Inferior parietal cortex (tissue), 1 donor: ENCODE data around the gene SLC22A23.

ENCODE experiments used
- DNase-seq: peaks from one replicate; pipeline ENCODE4 v3.0.0-alpha.2; 2016; ENCODE audit errors: extremely low spot score

Gene SLC22A23

DNA sequence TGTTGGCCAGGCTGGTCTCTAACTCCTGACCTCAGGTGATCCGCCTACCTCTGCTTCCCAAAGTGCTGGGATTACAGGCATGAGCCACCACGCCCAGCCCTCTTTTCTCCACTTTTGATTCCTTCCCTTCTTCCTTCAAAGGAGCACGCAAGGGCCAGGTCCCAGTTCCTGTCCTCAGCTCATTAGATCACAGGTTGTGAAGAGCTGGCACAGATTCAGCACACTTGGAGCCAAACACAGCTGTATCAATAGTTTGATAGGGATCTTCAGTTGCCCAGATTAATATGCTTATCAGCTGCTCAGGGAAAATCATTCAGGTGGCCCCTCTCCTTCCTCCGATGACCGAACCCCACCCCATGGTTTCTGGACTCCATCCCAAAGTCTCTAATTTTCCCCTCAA lies 14.4 kb upstream of the SLC22A23 start:
- no peak for DNase-seq

DNA sequence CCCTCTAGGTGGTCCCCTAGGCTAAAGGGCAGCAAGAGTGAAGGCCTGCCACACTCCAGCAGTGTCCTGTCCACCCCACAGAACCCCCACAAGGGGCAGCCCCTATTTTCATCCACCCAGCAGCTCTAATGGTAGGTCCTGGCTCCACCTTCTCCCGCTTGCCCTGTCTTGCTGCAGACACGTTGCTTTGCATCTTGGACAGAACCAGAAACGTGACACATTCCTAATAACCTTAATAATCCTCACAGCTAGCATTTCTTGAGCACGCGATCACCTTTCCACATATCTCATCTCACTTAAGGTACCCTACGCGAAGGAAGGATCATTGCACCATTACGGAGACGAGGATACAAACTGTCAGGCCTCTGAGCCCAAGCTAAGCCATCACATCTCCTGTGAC lies 11.7 kb upstream of the SLC22A23 start:
- DNase-seq: no peak

- DNase-seq: no peak
Measured at GRCh38 chr6:3467996-3468395, 11.1 kb upstream of the SLC22A23 start.

- no peak for DNase-seq
Measured at GRCh38 chr6:3466488-3467219, 9.8 kb upstream of the SLC22A23 start.

DNA sequence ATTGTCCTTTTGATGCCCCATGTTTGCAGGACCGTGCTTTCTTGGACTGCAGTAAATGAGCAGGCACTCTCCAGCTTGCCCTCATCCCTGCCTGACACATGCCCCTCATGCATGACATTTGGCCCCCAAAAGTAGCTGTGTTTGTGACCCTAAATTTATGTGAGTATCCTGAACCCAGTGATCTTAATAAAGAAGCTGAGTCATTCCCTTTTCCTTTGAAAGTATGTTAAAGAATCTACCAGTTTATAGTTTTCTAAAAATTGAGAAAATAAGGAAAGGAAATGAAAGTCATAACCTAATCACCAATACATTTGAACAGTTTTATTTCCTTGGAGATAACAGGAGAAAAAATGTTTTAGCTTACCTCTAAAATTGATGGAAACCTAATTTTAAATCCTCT lies 3.4 kb upstream of the SLC22A23 start:
- no peak for DNase-seq

- peak; percentile 79 for DNase-seq
Measured at GRCh38 chr6:3458706-3459421, 2.0 kb upstream of the SLC22A23 start.

GRCh38 chr6:3457710-3458602 lies 1.1 kb upstream of the SLC22A23 start:
- DNase-seq: peak; percentile 71

- DNase-seq: no peak
Measured at GRCh38 chr6:3456395-3456897, 404 bp downstream of the SLC22A23 start.

DNA sequence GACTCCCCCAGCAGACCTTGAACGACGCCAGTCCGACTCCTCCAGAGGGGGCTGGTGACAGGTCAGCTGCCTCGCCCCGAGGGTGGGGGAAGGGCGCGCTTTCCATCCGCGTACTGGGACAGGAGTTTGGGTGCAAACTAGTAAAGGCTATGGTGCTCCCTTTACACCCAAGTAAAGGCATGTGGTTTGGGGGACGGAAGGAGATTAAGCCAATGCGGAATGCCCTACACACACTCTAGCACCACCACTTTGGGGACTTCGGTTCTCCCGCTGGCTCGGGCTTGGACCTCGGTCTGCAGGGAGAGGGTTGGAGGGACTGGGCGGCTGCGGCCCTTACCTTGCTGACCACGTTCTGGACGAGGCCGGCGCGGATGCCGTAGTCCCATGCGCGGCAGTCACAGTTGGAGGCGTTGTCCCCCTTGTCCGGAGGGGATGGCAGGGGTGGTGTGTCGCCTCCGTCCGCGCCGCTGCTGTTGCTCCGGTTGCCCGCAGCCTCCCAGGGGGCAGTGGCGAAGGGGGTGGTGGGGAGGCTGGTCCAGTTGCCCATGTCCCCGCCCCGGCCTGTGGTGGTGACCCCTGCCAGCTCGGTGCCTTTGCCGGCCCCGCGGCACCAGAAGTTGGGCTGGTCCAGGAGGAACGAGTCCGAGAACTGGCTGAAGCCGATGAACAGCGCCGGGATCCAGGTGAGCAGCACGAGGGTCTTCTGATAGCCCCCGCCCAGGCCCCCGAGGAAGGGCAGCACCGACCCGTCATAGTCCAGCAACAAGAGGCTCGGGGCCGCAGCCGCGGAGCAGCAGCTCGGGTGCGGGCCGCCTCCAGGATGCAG lies 1.1 kb downstream of the SLC22A23 start:
- no peak for DNase-seq

DNA sequence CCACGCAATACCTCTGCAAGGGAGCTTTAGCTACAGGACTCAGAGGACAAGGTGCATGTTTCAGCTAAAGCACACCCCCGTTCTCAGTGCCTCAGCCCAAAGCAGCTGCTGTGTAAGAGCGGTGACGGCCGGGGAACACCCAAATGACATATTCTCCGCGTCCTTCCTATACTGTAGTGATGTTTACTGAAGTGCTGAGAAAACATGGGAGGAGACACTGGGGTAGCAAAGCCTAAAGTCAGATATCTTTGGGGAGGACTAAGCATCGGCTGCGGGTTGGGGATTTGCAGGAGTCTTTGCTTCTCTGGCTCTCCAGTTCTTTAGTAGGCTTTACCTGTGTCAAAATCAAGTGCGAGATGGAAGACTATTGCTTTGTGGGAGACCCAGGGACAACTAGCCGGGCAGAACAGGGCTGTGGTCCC lies 1.7 kb downstream of the SLC22A23 start:
- peak; percentile 61 for DNase-seq

GRCh38 chr6:3454273-3455010 lies 2.4 kb downstream of the SLC22A23 start:
- no peak for DNase-seq

DNA sequence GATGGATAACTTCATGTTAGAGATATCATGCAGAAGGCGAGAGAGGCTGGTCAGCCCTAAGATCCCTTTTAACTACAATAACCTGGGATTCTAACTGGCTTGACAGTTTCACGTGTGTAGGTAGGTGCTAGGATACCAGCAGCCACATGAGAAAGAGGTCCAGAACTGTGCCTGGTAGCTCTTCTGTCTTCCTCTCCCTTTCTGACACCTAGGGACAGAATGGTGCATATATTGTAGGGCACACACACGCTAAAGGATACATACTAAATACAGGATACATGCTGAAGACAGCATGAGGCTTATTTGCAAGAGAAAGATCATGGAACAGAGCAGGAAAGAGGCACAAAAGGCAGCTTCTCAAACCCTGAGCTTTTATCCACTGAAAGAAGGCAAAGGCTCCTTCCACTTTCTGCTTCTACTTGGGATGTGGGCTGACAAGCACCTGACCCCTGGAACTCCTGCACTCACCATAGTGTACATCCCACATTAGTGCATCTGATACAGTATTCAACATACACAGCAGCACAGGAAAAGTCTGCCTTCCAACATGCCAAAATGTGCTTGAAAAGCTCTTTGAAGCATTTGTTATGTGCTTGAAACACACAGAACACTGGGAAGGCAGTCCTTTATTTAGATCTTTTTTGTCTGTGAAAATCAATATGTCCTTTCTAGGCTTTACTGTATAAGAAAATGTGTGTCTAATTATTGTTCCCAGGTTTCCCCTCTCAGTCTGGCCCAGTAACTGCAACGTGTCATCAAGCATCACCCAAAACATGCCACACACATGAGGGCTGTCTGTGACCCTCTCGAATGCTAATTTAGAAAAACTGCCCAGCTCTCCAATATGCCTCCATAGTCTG lies 3.2 kb downstream of the SLC22A23 start:
- DNase-seq: peak; percentile 36

DNA sequence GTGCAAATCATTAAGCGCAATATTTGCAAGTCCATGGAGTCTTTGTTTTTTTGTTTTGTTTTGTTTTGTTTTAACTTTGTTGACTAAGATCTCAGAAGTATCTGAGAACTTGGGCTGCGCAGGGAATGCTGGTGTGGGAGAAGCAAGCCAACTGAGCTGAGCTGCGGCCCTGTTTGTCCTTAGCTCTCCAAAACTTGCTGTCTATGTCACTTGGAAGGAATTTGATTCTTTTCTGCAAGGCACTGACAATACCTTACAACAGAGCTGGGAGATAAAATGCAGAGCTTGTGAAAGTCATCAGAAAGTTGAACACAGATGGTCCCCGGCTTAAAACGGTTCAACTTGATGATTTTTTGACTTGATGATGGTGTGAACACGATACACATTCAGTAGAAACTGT lies 5.4 kb downstream of the SLC22A23 start:
- DNase-seq: no peak

- DNase-seq: no peak
Measured at GRCh38 chr6:3450888-3451287, 6.0 kb downstream of the SLC22A23 start.

DNA sequence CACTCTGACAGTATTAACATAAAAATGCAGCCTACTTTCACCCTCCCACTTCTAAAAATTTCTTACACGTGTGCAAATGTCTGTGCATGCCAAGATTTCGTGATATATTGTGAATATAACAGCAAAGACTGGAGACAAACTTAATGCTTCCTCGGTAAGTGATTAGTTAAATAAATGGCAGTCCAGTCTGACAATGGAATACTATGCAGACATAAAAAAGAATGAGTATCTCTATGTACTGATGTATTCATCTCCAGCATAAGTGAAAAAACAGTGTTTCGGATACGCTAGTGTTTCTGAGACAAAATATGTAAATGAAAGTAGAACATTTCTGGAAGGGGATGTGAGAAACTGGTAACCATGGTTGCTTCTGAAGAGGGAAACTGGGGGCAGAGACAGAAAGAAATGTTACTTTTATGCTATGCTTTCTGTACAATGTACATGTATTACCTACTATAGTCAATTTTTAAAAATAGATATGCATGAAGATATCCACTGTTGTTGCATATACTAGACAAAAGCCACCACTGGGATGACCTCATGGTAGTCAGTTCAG lies 7.0 kb downstream of the SLC22A23 start:
- DNase-seq: no peak

GRCh38 chr6:3449321-3449720 lies 7.5 kb downstream of the SLC22A23 start:
- no peak for DNase-seq

DNA sequence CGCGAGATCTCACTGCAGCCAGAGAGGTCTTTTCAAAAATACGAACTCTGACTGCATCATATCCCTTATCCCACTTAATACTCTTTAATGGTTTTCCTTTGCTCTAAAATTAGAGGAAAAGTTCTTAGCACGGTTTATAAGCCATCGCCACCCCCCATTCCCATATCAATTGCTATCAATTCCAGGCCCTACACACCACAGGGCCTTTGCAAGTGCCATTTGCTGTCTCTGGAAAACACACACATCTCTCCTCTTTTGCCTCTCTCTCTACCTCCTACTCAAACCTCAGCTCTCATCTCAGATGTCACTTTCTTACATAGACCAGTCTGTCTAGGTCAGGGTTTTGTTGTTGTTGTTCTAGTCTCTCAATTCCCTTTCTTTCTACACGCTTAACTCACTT lies 9.8 kb downstream of the SLC22A23 start:
- no peak for DNase-seq

- no peak for DNase-seq
Measured at GRCh38 chr6:3446184-3446583, 10.7 kb downstream of the SLC22A23 start.
